ENCODE measurements around the gene CORIN.

DNA sequence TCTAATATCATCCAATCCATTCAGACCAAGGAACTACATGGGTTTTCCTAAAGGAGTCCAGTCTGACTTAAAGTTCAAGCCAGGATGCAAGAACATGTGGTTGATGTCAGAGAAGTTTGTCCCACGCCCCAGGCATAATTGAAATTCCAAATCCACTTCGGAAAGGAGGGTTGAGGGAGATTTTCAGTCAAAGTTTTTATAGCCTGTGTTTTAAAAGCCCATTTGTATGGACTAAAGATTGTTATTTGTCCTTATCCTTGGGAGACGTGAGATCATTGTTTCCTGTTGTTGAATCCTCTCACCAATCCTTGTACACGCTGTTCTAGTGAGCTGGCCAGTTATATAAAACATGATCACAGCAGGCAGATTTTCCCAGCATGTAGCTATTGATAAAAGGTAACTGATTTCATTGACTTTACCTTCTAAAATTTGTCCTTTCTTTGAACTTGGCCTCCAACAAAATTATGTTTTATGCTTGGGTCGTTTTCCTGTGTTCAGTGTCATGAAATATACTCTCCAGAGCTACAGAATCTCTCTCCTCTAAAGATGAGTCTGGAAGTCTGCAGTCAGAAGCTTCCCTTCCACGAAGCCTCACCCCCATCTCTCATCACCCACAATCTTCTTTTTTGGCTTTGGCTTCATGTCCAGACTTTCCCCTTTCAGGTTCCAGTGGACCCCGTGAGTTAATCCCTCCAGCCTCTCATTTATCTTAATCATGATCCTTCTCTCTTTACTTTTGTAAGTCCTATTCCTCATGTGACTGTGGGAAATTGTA is 259.9 kb downstream of the CORIN start:
- TF ChIP-seq, protein P1, sequence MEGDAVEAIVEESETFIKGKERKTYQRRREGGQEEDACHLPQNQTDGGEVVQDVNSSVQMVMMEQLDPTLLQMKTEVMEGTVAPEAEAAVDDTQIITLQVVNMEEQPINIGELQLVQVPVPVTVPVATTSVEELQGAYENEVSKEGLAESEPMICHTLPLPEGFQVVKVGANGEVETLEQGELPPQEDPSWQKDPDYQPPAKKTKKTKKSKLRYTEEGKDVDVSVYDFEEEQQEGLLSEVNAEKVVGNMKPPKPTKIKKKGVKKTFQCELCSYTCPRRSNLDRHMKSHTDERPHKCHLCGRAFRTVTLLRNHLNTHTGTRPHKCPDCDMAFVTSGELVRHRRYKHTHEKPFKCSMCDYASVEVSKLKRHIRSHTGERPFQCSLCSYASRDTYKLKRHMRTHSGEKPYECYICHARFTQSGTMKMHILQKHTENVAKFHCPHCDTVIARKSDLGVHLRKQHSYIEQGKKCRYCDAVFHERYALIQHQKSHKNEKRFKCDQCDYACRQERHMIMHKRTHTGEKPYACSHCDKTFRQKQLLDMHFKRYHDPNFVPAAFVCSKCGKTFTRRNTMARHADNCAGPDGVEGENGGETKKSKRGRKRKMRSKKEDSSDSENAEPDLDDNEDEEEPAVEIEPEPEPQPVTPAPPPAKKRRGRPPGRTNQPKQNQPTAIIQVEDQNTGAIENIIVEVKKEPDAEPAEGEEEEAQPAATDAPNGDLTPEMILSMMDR (IDR thresholded peaks at IDR 0.05), result no peak
- peak in 1 of 2 donors; percentile 12 for TF ChIP-seq POLR2A (IDR thresholded peaks at IDR 0.05)
